ENCODE data around the gene FAM240A.

DNA sequence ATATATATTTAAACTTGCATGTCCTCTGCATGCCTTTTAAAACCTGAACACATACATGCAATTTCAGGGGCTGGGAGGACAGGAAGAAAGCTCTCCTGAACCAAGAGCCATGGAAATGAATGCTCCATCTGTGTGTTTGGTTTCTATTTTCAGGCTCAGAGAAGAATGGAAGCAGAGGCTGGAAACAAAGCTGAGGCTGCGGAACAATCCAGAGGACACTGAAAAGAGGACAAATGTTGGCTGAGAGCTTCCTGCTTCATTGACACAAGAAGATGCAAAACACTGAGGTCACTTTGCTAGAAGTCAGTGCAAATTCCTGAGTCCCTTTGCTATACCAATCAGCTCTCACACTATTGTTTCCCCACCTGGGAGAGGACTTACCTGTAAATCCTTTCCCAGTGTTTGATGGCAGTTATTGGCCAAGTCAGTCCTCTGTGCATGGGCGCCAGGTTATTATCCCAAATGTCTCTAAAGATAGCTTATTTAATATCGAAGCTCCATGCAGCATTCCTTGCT is 12.7 kb downstream of the FAM240A start:
- TF ChIP-seq, protein P1, sequence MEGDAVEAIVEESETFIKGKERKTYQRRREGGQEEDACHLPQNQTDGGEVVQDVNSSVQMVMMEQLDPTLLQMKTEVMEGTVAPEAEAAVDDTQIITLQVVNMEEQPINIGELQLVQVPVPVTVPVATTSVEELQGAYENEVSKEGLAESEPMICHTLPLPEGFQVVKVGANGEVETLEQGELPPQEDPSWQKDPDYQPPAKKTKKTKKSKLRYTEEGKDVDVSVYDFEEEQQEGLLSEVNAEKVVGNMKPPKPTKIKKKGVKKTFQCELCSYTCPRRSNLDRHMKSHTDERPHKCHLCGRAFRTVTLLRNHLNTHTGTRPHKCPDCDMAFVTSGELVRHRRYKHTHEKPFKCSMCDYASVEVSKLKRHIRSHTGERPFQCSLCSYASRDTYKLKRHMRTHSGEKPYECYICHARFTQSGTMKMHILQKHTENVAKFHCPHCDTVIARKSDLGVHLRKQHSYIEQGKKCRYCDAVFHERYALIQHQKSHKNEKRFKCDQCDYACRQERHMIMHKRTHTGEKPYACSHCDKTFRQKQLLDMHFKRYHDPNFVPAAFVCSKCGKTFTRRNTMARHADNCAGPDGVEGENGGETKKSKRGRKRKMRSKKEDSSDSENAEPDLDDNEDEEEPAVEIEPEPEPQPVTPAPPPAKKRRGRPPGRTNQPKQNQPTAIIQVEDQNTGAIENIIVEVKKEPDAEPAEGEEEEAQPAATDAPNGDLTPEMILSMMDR (conservative IDR thresholded peaks at IDR 0.05): no peak
- TF ChIP-seq ZFX (IDR thresholded peaks at IDR 0.05): no peak
